DOHH2 (cell line): ENCODE measurements around the gene TBC1D4.

Experiments used
- EZH2phosphoT487 ChIP-seq: fragments of 200-600 bp; sonication (generic); IDR thresholded peaks from 2 replicates; pipeline ENCODE4 v1.6.1; 2017; ENCODE audit warnings: borderline replicate concordance, mild to moderate bottlenecking, antibody characterized with exemption, low read length, moderate library complexity, mixed read lengths
- TF ChIP-seq, protein P1 (sequence below): fragments of 200-600 bp; sonication (generic); IDR thresholded peaks from one replicate; pipeline ENCODE4 v1.5.1; 2014; ENCODE audit warnings: antibody characterized with exemption, mild to moderate bottlenecking, low read depth, low read length; ENCODE audit not compliant: poor library complexity, severe bottlenecking

DNA sequence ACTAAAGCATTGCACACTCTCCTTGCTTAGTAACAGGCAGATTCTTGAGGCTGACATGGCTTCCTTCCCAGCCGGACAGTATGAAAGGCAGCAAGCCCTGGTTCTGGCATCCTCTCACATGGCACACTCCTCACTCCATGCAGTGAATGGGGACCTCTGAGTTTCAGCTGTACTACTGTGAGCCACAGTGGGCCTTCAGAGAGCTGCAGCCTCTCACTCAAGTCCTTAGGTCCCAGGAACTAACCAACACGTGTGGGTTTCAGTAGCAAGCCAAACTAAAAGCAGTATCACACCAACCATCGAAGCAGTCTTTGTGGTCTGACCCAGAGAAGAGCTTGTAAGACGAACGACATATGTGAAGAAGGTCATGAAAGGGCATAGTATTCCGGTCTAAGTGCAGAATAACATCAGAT is 128.2 kb downstream of the TBC1D4 start:
- TF ChIP-seq, protein P1, sequence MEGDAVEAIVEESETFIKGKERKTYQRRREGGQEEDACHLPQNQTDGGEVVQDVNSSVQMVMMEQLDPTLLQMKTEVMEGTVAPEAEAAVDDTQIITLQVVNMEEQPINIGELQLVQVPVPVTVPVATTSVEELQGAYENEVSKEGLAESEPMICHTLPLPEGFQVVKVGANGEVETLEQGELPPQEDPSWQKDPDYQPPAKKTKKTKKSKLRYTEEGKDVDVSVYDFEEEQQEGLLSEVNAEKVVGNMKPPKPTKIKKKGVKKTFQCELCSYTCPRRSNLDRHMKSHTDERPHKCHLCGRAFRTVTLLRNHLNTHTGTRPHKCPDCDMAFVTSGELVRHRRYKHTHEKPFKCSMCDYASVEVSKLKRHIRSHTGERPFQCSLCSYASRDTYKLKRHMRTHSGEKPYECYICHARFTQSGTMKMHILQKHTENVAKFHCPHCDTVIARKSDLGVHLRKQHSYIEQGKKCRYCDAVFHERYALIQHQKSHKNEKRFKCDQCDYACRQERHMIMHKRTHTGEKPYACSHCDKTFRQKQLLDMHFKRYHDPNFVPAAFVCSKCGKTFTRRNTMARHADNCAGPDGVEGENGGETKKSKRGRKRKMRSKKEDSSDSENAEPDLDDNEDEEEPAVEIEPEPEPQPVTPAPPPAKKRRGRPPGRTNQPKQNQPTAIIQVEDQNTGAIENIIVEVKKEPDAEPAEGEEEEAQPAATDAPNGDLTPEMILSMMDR = no peak
- TF ChIP-seq EZH2phosphoT487 = no peak
